PC-3 (cell line): ENCODE data around the gene RNF168. TPM values are rescaled to one million over a fixed set of nuclear protein-coding genes. Genes with fewer than 3 reads are reported as not detected.
"Not testable (repeated sequence)": the region's sequence is repeated elsewhere in the genome, so short reads cannot be mapped to it uniquely, and the experiment has no call there.

Source experiments
- ATAC-seq: fragments of 200-7000 bp; cut with Tn5 transposase; 2 replicates; pipeline ENCODE4 v1.9.1; 2020; ENCODE audit warnings: mild to moderate bottlenecking, moderate library complexity
- BruUV-seq: library from RNA; stranded (reverse); fragments of 400-500 nt; replicated peaks from 2 replicates; lab custom pipeline; 2021; lab: Mats Ljungman, UMichigan
- CTCF ChIA-PET: fragments of 300-600 bp; sonication (Branson Sonifier 250); formaldehyde crosslinking; loops from one replicate; lab custom pipeline; 2022; ENCODE audit warnings: antibody characterized with exemption; lab: Charles Lee
- POLR2A ChIA-PET: fragments of 300-600 bp; sonication (Branson Sonifier 250); formaldehyde crosslinking; loops from one replicate; lab custom pipeline; 2022; ENCODE audit warnings: antibody characterized with exemption; ENCODE audit not compliant: unreplicated experiment; lab: Charles Lee
- DNase-seq: peaks from one replicate; pipeline ENCODE4 v3.0.0-alpha.2; 2015
- H2AFZ ChIP-seq: fragments of 300-600 bp; sonication (generic); 2 replicates; pipeline ENCODE4 v1.6.0; 2016; ENCODE audit warnings: antibody characterized with exemption, low read length
- H3F3A ChIP-seq: fragments of 300-600 bp; sonication (generic); one replicate; pipeline ENCODE4 v1.6.0; 2017; ENCODE audit warnings: antibody characterized with exemption, low read length, control low read depth, mild to moderate bottlenecking; ENCODE audit not compliant: unreplicated experiment
- H3K27ac ChIP-seq: fragments of 300-600 bp; sonication (generic); 2 replicates; pipeline ENCODE4 v1.5.1; 2016; ENCODE audit warnings: mild to moderate bottlenecking, low read length
- H3K27me3 ChIP-seq: fragments of 300-600 bp; sonication (generic); 2 replicates; pipeline ENCODE4 v1.6.1; 2016; ENCODE audit warnings: low read length, mixed read lengths
- H3K36me3 ChIP-seq: fragments of 300-600 bp; sonication (generic); 2 replicates; pipeline ENCODE4 v1.6.1; 2016; ENCODE audit warnings: low read depth, mixed run types, low read length, mixed read lengths
- H3K4me1 ChIP-seq: fragments of 300-600 bp; sonication (generic); 2 replicates; pipeline ENCODE4 v1.5.1; 2016; ENCODE audit warnings: low read length; ENCODE audit not compliant: insufficient read depth
- H3K4me2 ChIP-seq: fragments of 300-600 bp; sonication (generic); 2 replicates; pipeline ENCODE4 v1.6.0; 2016; ENCODE audit warnings: low read length
- H3K4me3 ChIP-seq: fragments of 300-600 bp; sonication (generic); 2 replicates; pipeline ENCODE4 v1.5.1; 2016; ENCODE audit warnings: mild to moderate bottlenecking, low read length, mixed read lengths
- H3K79me2 ChIP-seq: fragments of 300-600 bp; sonication (generic); 2 replicates; pipeline ENCODE4 v1.6.1; 2017; ENCODE audit warnings: low read length, mixed read lengths
- H3K9ac ChIP-seq: fragments of 300-600 bp; sonication (generic); 2 replicates; pipeline ENCODE4 v1.6.0; 2016; ENCODE audit warnings: mild to moderate bottlenecking, low read length
- H3K9me2 ChIP-seq: fragments of 300-600 bp; sonication (generic); replicated peaks from 2 replicates; pipeline ENCODE4 v1.6.1; 2016; ENCODE audit warnings: mixed run types, low read length, mixed read lengths
- H3K9me3 ChIP-seq: fragments of 300-600 bp; sonication (generic); 2 replicates; pipeline ENCODE4 v1.6.1; 2016; ENCODE audit warnings: low read length, mixed read lengths
- H4K20me1 ChIP-seq: fragments of 300-600 bp; sonication (generic); 2 replicates; pipeline ENCODE4 v1.6.1; 2016; ENCODE audit warnings: low read length, mixed read lengths
- EZH2 ChIP-seq: fragments of 300-600 bp; sonication (generic); IDR thresholded peaks from one replicate; pipeline ENCODE4 v1.6.1; 2017; ENCODE audit warnings: antibody characterized with exemption, mild to moderate bottlenecking, low read length; ENCODE audit not compliant: unreplicated experiment
- EZH2phosphoT487 ChIP-seq: fragments of 300-600 bp; sonication (generic); IDR thresholded peaks from 2 replicates; pipeline ENCODE4 v1.6.1; 2018; ENCODE audit warnings: mild to moderate bottlenecking, antibody characterized with exemption, low read length, borderline replicate concordance
- intact Hi-C: fragments of 100-400 bp; cut with micrococcal nuclease; formaldehyde crosslinking; loops from 2 replicates; pipeline ENCODE4 v1.9.0; 2023
- total RNA-seq: library from RNA; depleted of rRNA; stranded (reverse); fragments of >200 nt; gene quantifications from 2 replicates; pipeline ENCODE4 v1.2.3, GENCODE V29; 2014
- TF ChIP-seq, protein P1 (sequence below): fragments of 300-600 bp; sonication (generic); conservative IDR thresholded peaks from 2 replicates; pipeline ENCODE4 v1.5.1; 2017; ENCODE audit warnings: antibody characterized with exemption, low read depth, mild to moderate bottlenecking, low read length

Gene RNF168
- total RNA-seq, 1 experiment from 2014 or later = 13.8 TPM

GRCh38 chr3:196463804-196464203 lies 39.8 kb downstream of the RNF168 start:
- no peak for DNase-seq

GRCh38 chr3:196463478-196463756 lies 40.2 kb downstream of the RNF168 start:
- ChIA-PET POLR2A (no interaction called here), CTCF (no interaction called here)
- no peaks in the 10 kb centered on the region for H4K20me1 ChIP-seq
- DNase-seq = no peak
- no TSS peak for BruUV-seq
- no peak overlapping the region for H3K27ac ChIP-seq
- 0 out of 2 replicates have a peak, but pooled peaks cover 4% of the 10 kb centered on the region for H3K36me3 ChIP-seq
- H3K27me3 ChIP-seq = no peaks in the 10 kb centered on the region
- H3K4me3 ChIP-seq = no peak overlapping the region
- intact Hi-C loops = no loop called here
- H3K79me2 ChIP-seq = no peaks in the 10 kb centered on the region
- no peak overlapping the region for H3K9ac ChIP-seq
- no peaks in the 10 kb centered on the region for H3K9me2 ChIP-seq
- no peak for ATAC-seq
- no peaks in the 10 kb centered on the region for H3K9me3 ChIP-seq
- no peaks in the 10 kb centered on the region for H3K4me1 ChIP-seq
- H3F3A ChIP-seq = no peaks in the 10 kb centered on the region
- TF ChIP-seq EZH2 = no peak
- no peak for TF ChIP-seq EZH2phosphoT487
- TF ChIP-seq, protein P1, sequence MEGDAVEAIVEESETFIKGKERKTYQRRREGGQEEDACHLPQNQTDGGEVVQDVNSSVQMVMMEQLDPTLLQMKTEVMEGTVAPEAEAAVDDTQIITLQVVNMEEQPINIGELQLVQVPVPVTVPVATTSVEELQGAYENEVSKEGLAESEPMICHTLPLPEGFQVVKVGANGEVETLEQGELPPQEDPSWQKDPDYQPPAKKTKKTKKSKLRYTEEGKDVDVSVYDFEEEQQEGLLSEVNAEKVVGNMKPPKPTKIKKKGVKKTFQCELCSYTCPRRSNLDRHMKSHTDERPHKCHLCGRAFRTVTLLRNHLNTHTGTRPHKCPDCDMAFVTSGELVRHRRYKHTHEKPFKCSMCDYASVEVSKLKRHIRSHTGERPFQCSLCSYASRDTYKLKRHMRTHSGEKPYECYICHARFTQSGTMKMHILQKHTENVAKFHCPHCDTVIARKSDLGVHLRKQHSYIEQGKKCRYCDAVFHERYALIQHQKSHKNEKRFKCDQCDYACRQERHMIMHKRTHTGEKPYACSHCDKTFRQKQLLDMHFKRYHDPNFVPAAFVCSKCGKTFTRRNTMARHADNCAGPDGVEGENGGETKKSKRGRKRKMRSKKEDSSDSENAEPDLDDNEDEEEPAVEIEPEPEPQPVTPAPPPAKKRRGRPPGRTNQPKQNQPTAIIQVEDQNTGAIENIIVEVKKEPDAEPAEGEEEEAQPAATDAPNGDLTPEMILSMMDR = no peak
- H2AFZ ChIP-seq = no peak overlapping the region
- no peak overlapping the region for H3K4me2 ChIP-seq

More at GRCh38 chr3:196463804-196464203, 39.8 kb downstream of the RNF168 start:
- Histone ChIP-seq H3F3A (no peaks in the 10 kb centered on the region), H3K27ac (no peak overlapping the region), H3K4me1 (no peaks in the 10 kb centered on the region), H3K36me3 (0 out of 2 replicates have a peak, but pooled peaks cover 4% of the 10 kb centered on the region), H3K4me2 (no peak overlapping the region), H3K4me3 (no peak overlapping the region), H3K79me2 (no peaks in the 10 kb centered on the region), H3K9ac (no peak overlapping the region), H3K9me2 (no peaks in the 10 kb centered on the region), H4K20me1 (no peaks in the 10 kb centered on the region), H3K9me3 (no peaks in the 10 kb centered on the region), H3K27me3 (no peaks in the 10 kb centered on the region), H2AFZ (no peak overlapping the region)
- no peak for ATAC-seq
- intact Hi-C loops = no loop called here
- ChIA-PET CTCF (no interaction called here), POLR2A (no interaction called here)
- TF ChIP-seq EZH2phosphoT487 (no peak), EZH2 (no peak)
- TF ChIP-seq, protein P1 = no peak
- no TSS peak for BruUV-seq

DNA sequence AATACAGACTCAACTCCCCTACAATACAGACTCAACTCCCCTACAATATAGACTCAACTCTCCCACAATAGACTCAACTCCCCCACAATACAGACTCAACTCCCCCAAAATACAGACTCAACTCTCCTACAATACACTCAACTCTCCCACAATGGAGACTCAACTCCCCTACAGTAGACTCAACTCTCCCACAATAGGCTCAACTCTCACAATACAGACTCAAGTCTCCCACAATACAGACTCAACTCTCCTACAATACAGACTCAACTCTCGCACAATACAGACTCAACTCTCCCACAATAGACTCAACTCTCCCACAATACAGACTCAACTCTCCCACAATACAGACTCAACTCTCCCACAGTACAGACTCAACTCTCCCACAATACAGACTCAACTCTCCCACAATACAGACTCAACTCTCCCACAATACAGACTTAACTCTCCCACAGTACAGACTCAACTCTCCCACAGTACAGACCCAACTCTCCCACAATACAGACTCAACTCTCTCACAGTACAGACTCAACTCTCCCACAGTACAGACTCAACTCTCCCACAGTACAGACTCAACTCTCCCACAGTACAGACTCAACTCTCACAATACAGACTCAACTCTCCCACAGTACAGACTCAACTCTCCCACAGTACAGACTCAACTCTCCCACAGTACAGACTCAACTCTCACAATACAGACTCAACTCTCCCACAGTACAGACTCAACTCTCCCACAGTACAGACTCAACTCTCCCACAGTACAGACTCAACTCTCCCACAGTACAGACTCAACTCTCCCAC lies 40.7 kb downstream of the RNF168 start:
- H3K9me3 ChIP-seq, H3K79me2 ChIP-seq, H3K4me3 ChIP-seq, H4K20me1 ChIP-seq, H3K9ac ChIP-seq, H3K27ac ChIP-seq, CTCF ChIA-PET, H3K27me3 ChIP-seq, ATAC-seq, BruUV-seq, H3K4me2 ChIP-seq, H2AFZ ChIP-seq, H3K36me3 ChIP-seq, H3F3A ChIP-seq, H3K4me1 ChIP-seq, DNase-seq, intact Hi-C loops, POLR2A ChIA-PET, H3K9me2 ChIP-seq: not testable (repeated sequence)
